Thyroid gland (tissue), 4 donors: Measurements from ENCODE around the gene HSF5. TPM values are rescaled to one million over a fixed set of nuclear protein-coding genes. Genes with fewer than 3 reads are reported as not detected.

Experiments used
- DNase-seq, 2 donors: peaks; one replicate each; pipeline ENCODE4 v3.0.0-alpha.2; 2019
- H3K27ac ChIP-seq, 3 donors: fragments of 200-600 bp; sonication (generic); 1 replicate in 2 of 3; 2 replicates in 1 of 3; pipeline ENCODE4 v1.5.1; 2016 to 2019; ENCODE audit warnings: mild to moderate bottlenecking in 1 of 3, moderate library complexity in 1 of 3
- H3K27me3 ChIP-seq: fragments of 200-600 bp; sonication (generic); one replicate; pipeline ENCODE4 v1.5.1; 2019
- H3K36me3 ChIP-seq, 2 donors: fragments of 200-600 bp; sonication (generic); one replicate each; pipeline ENCODE4 v1.5.1; 2016 to 2019
- H3K4me1 ChIP-seq, 2 donors: fragments of 200-600 bp; sonication (generic); one replicate each; pipeline ENCODE4 v1.5.1; 2017 to 2019
- H3K4me3 ChIP-seq, 3 donors: fragments of 200-600 bp; sonication (generic); replicated peaks in 1 of 3; 1 replicate in 2 of 3; 2 replicates in 1 of 3; pipeline ENCODE4 v1.5.1; 2016; ENCODE audit warnings: mild to moderate bottlenecking in 1 of 3
- H3K9me3 ChIP-seq: fragments of 200-600 bp; sonication (generic); one replicate; pipeline ENCODE4 v1.5.1; 2017
- CTCF ChIP-seq, 6 experiments: fragments of 200-600 bp in 3 of 6; fragments of 450-650 bp in 3 of 6; sonication (generic) in 3 of 6; IDR thresholded peaks; one replicate each; pipeline ENCODE4 v1.5.1; 2016 to 2019; ENCODE audit warnings: antibody characterized with exemption in 6 of 6, mild to moderate bottlenecking in 2 of 6, inconsistent platforms in 1 of 6, moderate library complexity in 1 of 6
- POLR2A ChIP-seq, 2 donors: fragments of 450-650 bp; IDR thresholded peaks; one replicate each; pipeline ENCODE4 v1.6.1; 2017; ENCODE audit warnings: antibody characterized with exemption in 2 of 2, mild to moderate bottlenecking in 2 of 2, moderate library complexity in 1 of 2
- WGBS, 2 donors: methylation state at CpG; one replicate each; pipeline ENCODE4 v1.1.5; 2017; 5-methylcytosine and 5-hydroxymethylcytosine counted together
- intact Hi-C: fragments of 100-400 bp; cut with DNase I; formaldehyde crosslinking; loops from one replicate; pipeline ENCODE4 v1.15.1; 2023
- total RNA-seq, 4 donors: library from RNA; depleted of rRNA; stranded (reverse); fragments of >200 nt; gene quantifications; one replicate each; pipeline ENCODE4 v1.2.3, GENCODE V29; 2016

The HSF5 gene
- total RNA-seq, 4 donors from 2014 or later: 0.10 to 0.25 (median 0.12) TPM

- no peak for DNase-seq
- Histone ChIP-seq H3K9me3 (no peaks in the 10 kb centered on the region), H3K27ac (peak overlapping the region in 1 of 3 donors; percentile 41), H3K4me1 (peaks cover 6 to 32% of the 10 kb centered on the region in 2 donors), H3K36me3 (no peaks in the 10 kb centered on the region), H3K4me3 (peak overlapping the region in 1 of 3 donors; percentile 44), H3K27me3 (no peaks in the 10 kb centered on the region)
- intact Hi-C loops: no loop called here
- 33 to 60% methylated on average over 1 to 3 of the region's 3 CpGs for WGBS, 2 donors
- TF ChIP-seq POLR2A (IDR thresholded peaks at IDR 0.05) (no peak), CTCF (IDR thresholded peaks at IDR 0.05) (no peak)
These were observed 42.9 kb upstream of the HSF5 start for GRCh38 chr17:58531122-58531521.

- Histone ChIP-seq H3K27me3 (no peaks in the 10 kb centered on the region), H3K27ac (peak overlapping the region in 1 of 3 donors; percentile 10), H3K4me3 (no peak overlapping the region), H3K9me3 (no peaks in the 10 kb centered on the region), H3K36me3 (no peaks in the 10 kb centered on the region), H3K4me1 (peaks cover 6 to 35% of the 10 kb centered on the region in 2 donors)
- intact Hi-C loops: no loop called here
- DNase-seq: no peak
- no peak for TF ChIP-seq CTCF (IDR thresholded peaks at IDR 0.05)
- TF ChIP-seq POLR2A (IDR thresholded peaks at IDR 0.05): no peak
- WGBS, 2 donors: 43 to 45% methylated on average over 1 of the region's 2 CpGs
These were observed 42.4 kb upstream of the HSF5 start for GRCh38 chr17:58530655-58531054.

GRCh38 chr17:58529275-58529674 is 41.1 kb upstream of the HSF5 start:
- H3K9me3 ChIP-seq: no peaks in the 10 kb centered on the region
- peaks cover 6 to 43% of the 10 kb centered on the region in 2 donors for H3K4me1 ChIP-seq
- WGBS, 2 donors: 15 to 72% methylated on average over 1 of the region's 1 CpG
- DNase-seq: no peak
- no peak overlapping the region for H3K27ac ChIP-seq
- H3K4me3 ChIP-seq: no peak overlapping the region
- H3K27me3 ChIP-seq: no peaks in the 10 kb centered on the region
- H3K36me3 ChIP-seq: no peaks in the 10 kb centered on the region
- no peak for TF ChIP-seq POLR2A (IDR thresholded peaks at IDR 0.05)
- no peak for TF ChIP-seq CTCF (IDR thresholded peaks at IDR 0.05)
- intact Hi-C loops: loop anchor here (10.0 kb wide), 1 partner anchor 56 kb away; no protein-coding TSS in a partner anchor

- H3K4me3 ChIP-seq: no peak overlapping the region
- H3K9me3 ChIP-seq: no peaks in the 10 kb centered on the region
- DNase-seq: no peak
- 33 to 42% methylated on average over 3 of the region's 3 CpGs for WGBS, 2 donors
- peaks cover 6 to 43% of the 10 kb centered on the region in 2 donors for H3K4me1 ChIP-seq
- H3K36me3 ChIP-seq: no peaks in the 10 kb centered on the region
- H3K27ac ChIP-seq: peak overlapping the region in 2 of 3 donors; percentile 5 to 45
- no peak for TF ChIP-seq POLR2A (IDR thresholded peaks at IDR 0.05)
- no peak for TF ChIP-seq CTCF (IDR thresholded peaks at IDR 0.05)
- intact Hi-C loops: loop anchor here (10.0 kb wide), 1 partner anchor 56 kb away; no protein-coding TSS in a partner anchor
- no peaks in the 10 kb centered on the region for H3K27me3 ChIP-seq
These were observed 40.2 kb upstream of the HSF5 start for GRCh38 chr17:58528443-58528842.

- DNase-seq: no peak
- 62 to 63% methylated on average over 3 of the region's 3 CpGs for WGBS, 2 donors
- Histone ChIP-seq H3K36me3 (no peaks in the 10 kb centered on the region), H3K27me3 (no peaks in the 10 kb centered on the region), H3K4me1 (peaks cover 6 to 43% of the 10 kb centered on the region in 2 donors), H3K9me3 (no peaks in the 10 kb centered on the region), H3K4me3 (no peak overlapping the region), H3K27ac (peak overlapping the region in 1 of 3 donors; percentile 45)
- TF ChIP-seq CTCF (IDR thresholded peaks at IDR 0.05) (no peak), POLR2A (IDR thresholded peaks at IDR 0.05) (no peak)
- intact Hi-C loops: loop anchor here (10.0 kb wide), 1 partner anchor 57 kb away; no protein-coding TSS in a partner anchor
These were observed 39.7 kb upstream of the HSF5 start for GRCh38 chr17:58527949-58528348.
